Midbrain (tissue), 1 donor: ENCODE measurements around the gene ENDOG.

Experiments used
- DNase-seq: peaks from one replicate; lab custom pipeline; 2025; lab: John Stamatoyannopoulos, UW

The ENDOG gene

GRCh38 chr9:128800061-128800460 is 18.2 kb upstream of the ENDOG start:
- DNase-seq = no peak

GRCh38 chr9:128802482-128802881 is 15.8 kb upstream of the ENDOG start:
- no peak for DNase-seq

DNA sequence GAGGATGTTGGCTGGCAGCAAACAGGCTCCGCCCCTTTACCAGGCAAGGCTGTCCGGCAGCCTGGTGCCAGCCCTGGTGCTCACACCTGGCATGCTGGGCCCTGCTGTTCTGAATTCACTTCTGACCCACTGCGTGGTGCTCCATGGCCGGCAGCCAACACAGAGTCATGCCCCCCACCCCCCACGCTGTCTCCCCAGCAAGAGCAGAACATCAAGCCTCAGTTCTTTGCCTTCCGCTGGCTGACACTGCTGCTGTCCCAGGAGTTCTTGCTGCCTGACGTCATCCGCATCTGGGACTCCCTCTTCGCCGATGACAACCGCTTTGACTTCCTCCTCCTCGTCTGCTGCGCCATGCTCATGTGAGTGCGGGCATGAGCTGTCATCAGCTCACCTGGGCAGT is 12.6 kb upstream of the ENDOG start:
- DNase-seq = peak; percentile 42

DNA sequence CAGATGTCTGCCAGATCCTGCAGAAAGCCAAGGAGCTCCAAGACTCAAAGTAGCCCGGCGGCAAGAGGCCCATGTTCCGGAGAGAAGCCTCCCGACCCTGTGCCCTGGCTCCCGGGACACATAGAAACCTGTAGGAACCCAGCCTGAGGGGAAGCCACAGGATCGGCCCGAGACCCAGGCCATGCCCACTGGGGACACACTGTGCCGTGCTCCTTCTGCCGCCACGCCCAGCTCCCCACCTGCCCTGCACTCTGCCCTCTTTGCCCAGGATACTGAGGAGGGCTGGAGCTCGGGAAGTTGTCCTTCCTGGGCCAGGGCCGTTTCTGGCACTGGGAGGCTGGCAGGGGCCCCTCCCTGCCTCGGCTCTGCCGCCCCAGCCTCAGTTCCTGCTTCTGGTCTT is 10.5 kb upstream of the ENDOG start:
- DNase-seq = no peak

DNA sequence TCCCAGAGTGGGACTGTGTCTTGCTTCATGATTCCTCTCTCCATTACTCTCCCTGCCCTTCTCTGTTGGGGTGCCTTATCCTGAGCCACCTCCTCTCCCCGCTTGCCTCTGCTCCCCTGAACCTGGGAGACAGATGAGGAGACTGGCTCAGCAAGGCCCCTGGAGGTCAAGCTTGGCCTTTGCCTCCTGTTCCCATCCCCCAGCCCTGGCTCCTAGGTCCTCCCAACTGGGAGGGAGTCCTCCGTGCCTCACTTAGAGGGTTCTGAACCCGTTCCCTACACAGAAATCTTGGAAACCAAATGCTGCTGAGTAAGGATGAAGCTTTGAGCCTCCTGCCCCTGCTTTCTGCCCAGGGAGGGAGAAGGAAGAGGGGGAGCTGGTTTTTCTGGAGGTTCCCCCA is 9.8 kb upstream of the ENDOG start:
- no peak for DNase-seq

DNA sequence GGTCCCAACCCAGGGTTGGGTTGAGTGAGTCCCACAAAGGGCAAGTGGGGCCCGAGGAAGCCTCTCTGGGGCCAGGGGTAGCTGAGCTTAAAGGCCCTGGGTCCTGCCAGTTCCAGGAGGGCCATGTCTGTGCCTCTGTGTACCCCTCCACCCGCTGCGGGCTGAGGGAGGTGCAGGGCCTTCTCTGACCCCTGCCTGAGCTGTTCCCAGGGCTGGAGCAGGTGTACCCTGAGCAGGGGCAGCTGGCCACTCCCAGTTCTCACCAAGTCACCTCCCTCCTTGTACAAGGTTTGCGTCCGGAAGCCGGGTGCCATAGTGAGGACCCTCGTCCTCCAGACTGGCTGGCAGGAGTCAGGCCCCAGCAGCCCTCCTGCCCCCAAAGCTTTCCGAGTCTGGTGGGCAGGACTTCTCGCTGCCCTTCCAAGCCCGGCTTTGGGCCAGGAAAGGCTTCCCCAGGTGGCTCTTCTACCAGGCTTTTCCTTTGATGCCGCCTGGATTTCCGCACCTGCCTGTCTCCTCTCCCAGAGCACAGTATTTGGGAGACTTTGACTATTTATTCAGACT is 9.2 kb upstream of the ENDOG start:
- no peak for DNase-seq

GRCh38 chr9:128809831-128810230 is 8.5 kb upstream of the ENDOG start:
- no peak for DNase-seq

DNA sequence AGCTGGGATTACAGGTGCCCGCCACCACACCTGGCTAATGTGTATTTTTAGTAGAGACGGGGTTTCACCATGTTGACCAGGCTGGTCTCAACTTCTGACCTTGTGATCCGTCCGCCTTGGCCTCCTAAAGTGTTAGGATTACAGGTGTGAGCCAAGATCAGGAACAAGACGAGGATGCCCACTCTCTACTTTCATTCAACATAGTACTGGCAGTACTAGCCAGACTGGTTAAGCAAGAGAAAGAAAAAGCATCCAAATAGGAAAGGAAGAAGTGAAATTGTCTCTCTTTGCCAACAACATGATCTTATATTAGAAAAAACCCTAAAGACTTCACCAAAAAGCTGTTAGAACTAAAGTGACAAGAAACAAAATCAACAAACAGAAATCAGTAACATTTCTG is 7.4 kb upstream of the ENDOG start:
- no peak for DNase-seq

GRCh38 chr9:128818839-128819715 is 777 bp downstream of the ENDOG start:
- peak; percentile 39 for DNase-seq

GRCh38 chr9:128819716-128820664 is 1.7 kb downstream of the ENDOG start:
- peak; percentile 19 for DNase-seq

- DNase-seq = no peak
Observed at GRCh38 chr9:128820665-128821583, 2.6 kb downstream of the ENDOG start.

DNA sequence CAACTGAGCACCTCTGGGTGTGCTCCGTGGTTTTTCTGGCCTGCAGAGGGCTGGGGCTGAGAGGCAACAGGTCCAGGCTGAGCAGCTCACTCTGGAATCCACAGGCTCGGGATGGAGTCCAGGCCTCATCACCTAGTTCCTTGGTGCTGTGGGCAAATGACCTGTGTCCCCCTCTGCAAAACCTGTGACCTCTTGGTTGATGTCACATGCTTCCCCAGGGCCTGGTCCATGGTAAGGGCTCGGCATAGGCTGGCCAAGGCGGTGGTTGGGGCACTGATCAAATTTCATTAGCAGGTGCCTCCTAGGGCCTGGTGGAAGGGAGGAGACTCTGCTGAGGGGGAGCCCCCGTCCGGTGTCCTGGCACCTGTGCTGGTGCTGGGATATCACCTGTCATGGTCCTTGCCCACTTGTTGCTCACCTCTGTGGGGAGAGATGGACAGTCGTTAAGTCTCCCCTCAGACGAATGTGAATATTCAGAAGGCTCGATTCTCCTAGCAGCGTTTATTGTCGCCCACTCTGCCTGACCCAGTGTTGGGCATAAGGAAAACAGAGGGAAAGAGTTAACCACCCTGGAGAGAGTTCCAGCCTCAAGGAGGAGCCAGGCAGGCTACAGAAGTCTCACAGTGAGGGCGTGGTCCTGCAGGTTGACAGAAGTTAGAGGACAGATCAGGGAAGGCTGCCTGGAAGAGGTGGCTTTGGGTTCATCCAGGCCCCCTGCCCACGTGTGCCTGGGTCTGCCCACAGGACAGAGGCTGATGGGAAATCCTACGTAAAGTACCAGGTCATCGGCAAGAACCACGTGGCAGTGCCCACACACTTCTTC is 3.5 kb downstream of the ENDOG start:
- no peak for DNase-seq

GRCh38 chr9:128822407-128823042 is 4.2 kb downstream of the ENDOG start:
- DNase-seq = no peak

- DNase-seq = no peak
Observed at GRCh38 chr9:128823362-128823902, 5.1 kb downstream of the ENDOG start.

- DNase-seq = no peak
Observed at GRCh38 chr9:128823903-128824406, 5.7 kb downstream of the ENDOG start.

- no peak for DNase-seq
Observed at GRCh38 chr9:128824911-128825310, 6.6 kb downstream of the ENDOG start.

DNA sequence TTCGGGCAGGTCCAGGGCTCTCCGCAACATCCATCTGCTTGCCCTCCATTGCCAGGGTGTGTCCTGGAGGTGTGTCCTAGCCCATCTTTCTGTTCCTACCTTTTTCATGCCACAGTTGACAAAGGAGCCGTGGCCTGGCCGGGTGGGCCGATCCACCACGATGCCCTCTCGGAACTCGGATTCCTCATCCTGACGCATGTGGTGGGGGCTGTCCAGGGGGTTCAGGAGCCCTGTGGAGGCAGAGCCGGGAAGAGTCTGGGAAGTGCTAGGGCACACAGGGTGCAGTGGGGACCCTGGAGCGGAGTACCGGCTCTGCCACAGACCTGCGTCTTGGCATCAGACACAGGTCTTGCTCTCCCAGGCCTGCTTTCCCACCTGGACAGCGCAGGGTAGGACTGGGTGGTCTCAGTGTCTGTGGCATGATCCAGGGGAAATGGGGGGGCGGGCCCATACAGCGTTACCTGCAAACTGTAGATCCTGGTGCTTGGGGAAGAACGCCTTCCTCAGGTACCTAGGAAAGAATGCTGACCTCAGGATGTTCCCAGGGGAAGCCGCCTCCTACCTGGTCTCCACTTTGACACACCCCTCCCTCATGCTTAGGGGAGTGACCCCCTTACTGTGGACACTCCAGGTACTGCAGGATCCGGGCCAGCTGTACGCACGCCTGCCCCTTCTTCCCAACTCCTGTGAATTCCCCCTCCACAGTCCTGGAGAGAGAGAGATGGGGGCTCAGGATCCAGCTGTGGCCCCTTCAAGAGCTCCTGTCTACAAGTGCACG is 7.8 kb downstream of the ENDOG start:
- no peak for DNase-seq

DNA sequence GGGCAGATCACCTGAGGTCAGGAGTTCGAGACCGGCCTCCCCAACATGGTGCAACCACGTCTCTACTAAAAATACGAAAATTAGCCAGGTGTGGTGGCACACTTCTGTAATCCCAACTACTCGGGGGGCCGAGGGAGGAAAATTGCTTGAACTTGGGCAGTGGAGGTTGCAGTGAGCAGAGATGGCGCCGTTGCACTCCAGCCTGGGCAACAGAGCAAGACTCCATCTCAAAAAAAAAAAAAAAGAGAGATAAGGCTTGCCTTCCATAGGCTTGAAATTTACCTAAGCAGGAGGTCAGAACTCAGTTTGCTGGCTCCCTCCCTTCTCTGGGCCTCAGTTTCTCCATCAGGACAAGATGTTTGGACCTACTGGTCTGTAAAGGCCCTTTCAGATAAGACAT is 10.0 kb downstream of the ENDOG start:
- no peak for DNase-seq
